Ishikawa (cell line): Measurements from ENCODE around the gene DIP2C.

Experiments used
- CEBPB ChIP-seq: IDR thresholded peaks from 2 replicates; pipeline ENCODE4 v1.6.1; 2012
- CREB1 ChIP-seq: IDR thresholded peaks from 2 replicates; pipeline ENCODE4 v1.6.1; 2012; ENCODE audit warnings: low read depth
- EGR1 ChIP-seq: IDR thresholded peaks from 2 replicates; pipeline ENCODE4 v1.6.1; 2012
- EP300 ChIP-seq: IDR thresholded peaks from 2 replicates; pipeline ENCODE4 v1.6.1; 2012; ENCODE audit warnings: borderline replicate concordance
- FOXM1 ChIP-seq: IDR thresholded peaks from 2 replicates; pipeline ENCODE4 v1.6.1; 2012; ENCODE audit warnings: low read depth, borderline replicate concordance
- MAX ChIP-seq: IDR thresholded peaks from 2 replicates; pipeline ENCODE4 v1.6.1; 2012
- NFIC ChIP-seq: IDR thresholded peaks from 2 replicates; pipeline ENCODE4 v1.6.1; 2012
- RAD21 ChIP-seq: IDR thresholded peaks from 2 replicates; pipeline ENCODE4 v1.6.1; 2012; ENCODE audit warnings: low read depth
- TAF1 ChIP-seq: IDR thresholded peaks from 2 replicates; pipeline ENCODE4 v1.6.1; 2012; ENCODE audit warnings: low read depth, mild to moderate bottlenecking
- USF1 ChIP-seq: IDR thresholded peaks from 2 replicates; pipeline ENCODE4 v1.6.1; 2012
- YY1 ChIP-seq: IDR thresholded peaks from 2 replicates; pipeline ENCODE4 v1.6.1; 2012; ENCODE audit warnings: low read depth
- ZBTB7A ChIP-seq: IDR thresholded peaks from 2 replicates; pipeline ENCODE4 v1.6.1; 2012; ENCODE audit warnings: low read depth
- TF ChIP-seq, protein P1 (sequence below): IDR thresholded peaks from 2 replicates; pipeline ENCODE4 v1.6.1; 2012; ENCODE audit warnings: low read depth, mild to moderate bottlenecking

- no peak for TF ChIP-seq ZBTB7A
- TF ChIP-seq TAF1, result no peak
- no peak for TF ChIP-seq NFIC
- TF ChIP-seq RAD21, result no peak
- TF ChIP-seq CREB1, result no peak
- TF ChIP-seq MAX, result no peak
- no peak for TF ChIP-seq EP300
- no peak for TF ChIP-seq CEBPB
- no peak for TF ChIP-seq FOXM1
- TF ChIP-seq, protein P1, sequence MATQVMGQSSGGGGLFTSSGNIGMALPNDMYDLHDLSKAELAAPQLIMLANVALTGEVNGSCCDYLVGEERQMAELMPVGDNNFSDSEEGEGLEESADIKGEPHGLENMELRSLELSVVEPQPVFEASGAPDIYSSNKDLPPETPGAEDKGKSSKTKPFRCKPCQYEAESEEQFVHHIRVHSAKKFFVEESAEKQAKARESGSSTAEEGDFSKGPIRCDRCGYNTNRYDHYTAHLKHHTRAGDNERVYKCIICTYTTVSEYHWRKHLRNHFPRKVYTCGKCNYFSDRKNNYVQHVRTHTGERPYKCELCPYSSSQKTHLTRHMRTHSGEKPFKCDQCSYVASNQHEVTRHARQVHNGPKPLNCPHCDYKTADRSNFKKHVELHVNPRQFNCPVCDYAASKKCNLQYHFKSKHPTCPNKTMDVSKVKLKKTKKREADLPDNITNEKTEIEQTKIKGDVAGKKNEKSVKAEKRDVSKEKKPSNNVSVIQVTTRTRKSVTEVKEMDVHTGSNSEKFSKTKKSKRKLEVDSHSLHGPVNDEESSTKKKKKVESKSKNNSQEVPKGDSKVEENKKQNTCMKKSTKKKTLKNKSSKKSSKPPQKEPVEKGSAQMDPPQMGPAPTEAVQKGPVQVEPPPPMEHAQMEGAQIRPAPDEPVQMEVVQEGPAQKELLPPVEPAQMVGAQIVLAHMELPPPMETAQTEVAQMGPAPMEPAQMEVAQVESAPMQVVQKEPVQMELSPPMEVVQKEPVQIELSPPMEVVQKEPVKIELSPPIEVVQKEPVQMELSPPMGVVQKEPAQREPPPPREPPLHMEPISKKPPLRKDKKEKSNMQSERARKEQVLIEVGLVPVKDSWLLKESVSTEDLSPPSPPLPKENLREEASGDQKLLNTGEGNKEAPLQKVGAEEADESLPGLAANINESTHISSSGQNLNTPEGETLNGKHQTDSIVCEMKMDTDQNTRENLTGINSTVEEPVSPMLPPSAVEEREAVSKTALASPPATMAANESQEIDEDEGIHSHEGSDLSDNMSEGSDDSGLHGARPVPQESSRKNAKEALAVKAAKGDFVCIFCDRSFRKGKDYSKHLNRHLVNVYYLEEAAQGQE, result no peak
- no peak for TF ChIP-seq YY1
- TF ChIP-seq EGR1, result no peak
- TF ChIP-seq USF1, result no peak
These were observed 363.1 kb downstream of the DIP2C start for GRCh38 chr10:326350-326749.
